Measurements from ENCODE around the gene CREB3L4. TPM values are rescaled to one million over a fixed set of nuclear protein-coding genes. Genes with fewer than 3 reads are reported as not detected.

CREB3L4 gene
- total and polyA plus RNA-seq, 2 donors (not counting 3 experiments of a cell fraction or from before 2014, with no cell fraction given), result 8.1 to 12.1 TPM

- DNase-seq (ENCODE audit: low read depth, low spot score), result peak; percentile 68
- CTCF ChIA-PET, result interaction anchor here (1.0 to 2.7 kb wide), 8 partner anchors 8 to 307 kb away, joined by 4 to 65 read pairs (median 14); partner anchors contain the start of genes DENND4B, JTB, NPR1 and SLC39A1
- TSS peak; percentile 26 for BruUV-seq (replicated peaks)
Observed at GRCh38 chr1:153985341-153985912, 17.7 kb downstream of the CREB3L4 start.

GRCh38 chr1:153985941-153986761, 18.4 kb downstream of the CREB3L4 start, which contains the start of gene RAB13:
RAB13 (minus strand) TSS chr1:153986339; CDS start chr1:153986236, 103 bp downstream.
- peak within 1 kb of the TSS; percentile 62 for H3K27ac ChIP-seq (ENCODE audit: insufficient read depth, low read depth, low read length)
- dilution Hi-C loops (cut with MboI; ENCODE audit: extremely low pct_ligation_motif_present, low sequenced_read_pairs), result no loop called here
- H3K27me3 ChIP-seq (ENCODE audit: control insufficient read depth in 2 of 2, insufficient read depth in 2 of 2, low read length in 2 of 2), result no peaks in the 10 kb centered on the region
- H3K36me3 ChIP-seq (ENCODE audit: control insufficient read depth in 2 of 2, extremely low read depth in 1 of 2, insufficient read depth in 2 of 2, low read length in 2 of 2), result peaks cover 5 to 10% of the 10 kb centered on the region in 2 experiments
- peak within 1 kb of the TSS; percentile 66 to 94 (median 81) for H3K4me3 ChIP-seq (replicated peaks in 1 of 3; ENCODE audit: insufficient read depth in 1 of 3, low read depth in 1 of 3, low read length in 3 of 3)
- H3K4me2 ChIP-seq (ENCODE audit: insufficient read depth, low read length), result peak within 1 kb of the TSS; percentile 91
- peaks cover 20% of the 10 kb centered on the region for H3K79me2 ChIP-seq (ENCODE audit: control insufficient read depth, insufficient read depth, low read length)
- H3K4me1 ChIP-seq (ENCODE audit: control insufficient read depth, extremely low read depth, insufficient read depth, low read length), result peaks cover 19% of the 10 kb centered on the region
- POLR2A ChIA-PET, result interaction anchor here (1.7 kb wide), 1 partner anchor 188 kb away, joined by 4 read pairs; no protein-coding TSS in a partner anchor
- TF ChIP-seq MYC (IDR thresholded peaks at IDR 0.05; ENCODE audit: low read depth, low read length), result no peak
- TF ChIP-seq FOS (IDR thresholded peaks at IDR 0.05; ENCODE audit: borderline replicate concordance, insufficient read depth, low read length), result no peak
- TF ChIP-seq GATA2 (IDR thresholded peaks at IDR 0.05; ENCODE audit: insufficient read depth, insufficient read length, low read depth, low read length), result no peak
- TF ChIP-seq MAX (IDR thresholded peaks at IDR 0.05; ENCODE audit: insufficient read depth, insufficient read length), result no peak
- TF ChIP-seq POLR2A (IDR thresholded peaks at IDR 0.05; ENCODE audit: low read depth, low read length), result peak; percentile 69
- TF ChIP-seq EZH2 (IDR thresholded peaks at IDR 0.05; ENCODE audit: borderline replicate concordance, low read depth, low read length, severe bottlenecking), result no peak
- no peak for TF ChIP-seq CTCF (IDR thresholded peaks at IDR 0.05; ENCODE audit: extremely low read depth in 1 of 2, insufficient read depth in 1 of 2, low read depth in 1 of 2, low read length in 2 of 2)
- peak; percentile 60 for TF ChIP-seq POLR2AphosphoS5 (IDR thresholded peaks at IDR 0.05; ENCODE audit: insufficient read depth, low read depth, low read length)
- TF ChIP-seq JUN (IDR thresholded peaks at IDR 0.05; ENCODE audit: borderline replicate concordance, insufficient read depth, insufficient read length, low read depth), result no peak
- CTCF ChIA-PET, result interaction anchor here (0.7 to 2.7 kb wide), 26 partner anchors 9 to 476 kb away, joined by 3 to 65 read pairs (median 4); partner anchors contain the start of genes CREB3L4, DENND4B, GATAD2B and JTB
- no peaks in the 10 kb centered on the region for H3K9me1 ChIP-seq (replicated peaks; ENCODE audit: control insufficient read depth, extremely low read depth, insufficient read depth, low read length)
- peak; percentile 86 for DNase-seq (ENCODE audit: low read depth, low spot score)
- peak within 1 kb of the TSS; percentile 78 for H3K9ac ChIP-seq (replicated peaks; ENCODE audit: extremely low read depth, insufficient read depth, low read length)
- H4K20me1 ChIP-seq (replicated peaks; ENCODE audit: control insufficient read depth, extremely low read depth, insufficient read depth, low read length), result no peaks in the 10 kb centered on the region
- peak; percentile 72 for FAIRE-seq
- H2AFZ ChIP-seq (ENCODE audit: low read depth, low read length), result peak within 1 kb of the TSS; percentile 91
- intact Hi-C loops (cut with micrococcal nuclease), result loop anchor here (1.0 to 5.0 kb wide), 13 partner anchors 9 to 475 kb away; partner anchors contain the start of genes CRTC2, DENND4B, GATAD2B and HAX1
- no TSS peak for BruUV-seq (replicated peaks)
- H3K9me3 ChIP-seq (replicated peaks; ENCODE audit: control insufficient read depth, insufficient read depth, low read length), result no peaks in the 10 kb centered on the region

More at GRCh38 chr1:153985341-153985912, 17.7 kb downstream of the CREB3L4 start:
- FAIRE-seq, result peak; percentile 78
- H3K4me2 ChIP-seq (ENCODE audit: insufficient read depth, low read length), result peak overlapping the region; percentile 91
- H3K9me3 ChIP-seq (replicated peaks; ENCODE audit: control insufficient read depth, insufficient read depth, low read length), result no peaks in the 10 kb centered on the region
- H4K20me1 ChIP-seq (replicated peaks; ENCODE audit: control insufficient read depth, extremely low read depth, insufficient read depth, low read length), result no peaks in the 10 kb centered on the region
- TF ChIP-seq MYC (IDR thresholded peaks at IDR 0.05; ENCODE audit: low read depth, low read length) (no peak), JUN (IDR thresholded peaks at IDR 0.05; ENCODE audit: borderline replicate concordance, insufficient read depth, insufficient read length, low read depth) (peak; percentile 60), POLR2AphosphoS5 (IDR thresholded peaks at IDR 0.05; ENCODE audit: insufficient read depth, low read depth, low read length) (peak; percentile 39), FOS (IDR thresholded peaks at IDR 0.05; ENCODE audit: borderline replicate concordance, insufficient read depth, low read length) (peak; percentile 89)
- H3K27me3 ChIP-seq (ENCODE audit: control insufficient read depth in 2 of 2, insufficient read depth in 2 of 2, low read length in 2 of 2), result no peaks in the 10 kb centered on the region
- H2AFZ ChIP-seq (ENCODE audit: low read depth, low read length), result peak overlapping the region; percentile 65
- H3K9ac ChIP-seq (replicated peaks; ENCODE audit: extremely low read depth, insufficient read depth, low read length), result peak overlapping the region; percentile 78
- H3K9me1 ChIP-seq (replicated peaks; ENCODE audit: control insufficient read depth, extremely low read depth, insufficient read depth, low read length), result no peaks in the 10 kb centered on the region
- intact Hi-C loops (cut with micrococcal nuclease) (loop anchor here (1.0 to 5.0 kb wide), 2 partner anchors 27 to 287 kb away; partner anchors contain the start of genes CRTC2 and HAX1), dilution Hi-C loops (cut with MboI; ENCODE audit: extremely low pct_ligation_motif_present, low sequenced_read_pairs) (no loop called here)
- peaks cover 5 to 10% of the 10 kb centered on the region in 2 experiments for H3K36me3 ChIP-seq (ENCODE audit: control insufficient read depth in 2 of 2, extremely low read depth in 1 of 2, insufficient read depth in 2 of 2, low read length in 2 of 2)
- peak overlapping the region; percentile 54 for H3K27ac ChIP-seq (ENCODE audit: insufficient read depth, low read depth, low read length)
- peaks cover 16% of the 10 kb centered on the region for H3K79me2 ChIP-seq (ENCODE audit: control insufficient read depth, insufficient read depth, low read length)
- peak overlapping the region; percentile 66 to 94 (median 81) for H3K4me3 ChIP-seq (replicated peaks in 1 of 3; ENCODE audit: insufficient read depth in 1 of 3, low read depth in 1 of 3, low read length in 3 of 3)
- peaks cover 19% of the 10 kb centered on the region for H3K4me1 ChIP-seq (ENCODE audit: control insufficient read depth, extremely low read depth, insufficient read depth, low read length)
- POLR2A ChIA-PET, result no interaction called here

All from endothelial cell of umbilical vein (primary cell).